DMS114 treated with DMSO at 0.1 percent for 48 hours (cell line): Measurements from ENCODE around the gene POLE.
"Not testable (repeated sequence)": the region's sequence is repeated elsewhere in the genome, so short reads cannot be mapped to it uniquely, and the experiment has no call there.

Source experiments
- DNase-seq: peaks from one replicate; lab custom pipeline; 2025; ENCODE audit not compliant: unreplicated experiment; lab: John Stamatoyannopoulos, UW

The POLE gene

DNA sequence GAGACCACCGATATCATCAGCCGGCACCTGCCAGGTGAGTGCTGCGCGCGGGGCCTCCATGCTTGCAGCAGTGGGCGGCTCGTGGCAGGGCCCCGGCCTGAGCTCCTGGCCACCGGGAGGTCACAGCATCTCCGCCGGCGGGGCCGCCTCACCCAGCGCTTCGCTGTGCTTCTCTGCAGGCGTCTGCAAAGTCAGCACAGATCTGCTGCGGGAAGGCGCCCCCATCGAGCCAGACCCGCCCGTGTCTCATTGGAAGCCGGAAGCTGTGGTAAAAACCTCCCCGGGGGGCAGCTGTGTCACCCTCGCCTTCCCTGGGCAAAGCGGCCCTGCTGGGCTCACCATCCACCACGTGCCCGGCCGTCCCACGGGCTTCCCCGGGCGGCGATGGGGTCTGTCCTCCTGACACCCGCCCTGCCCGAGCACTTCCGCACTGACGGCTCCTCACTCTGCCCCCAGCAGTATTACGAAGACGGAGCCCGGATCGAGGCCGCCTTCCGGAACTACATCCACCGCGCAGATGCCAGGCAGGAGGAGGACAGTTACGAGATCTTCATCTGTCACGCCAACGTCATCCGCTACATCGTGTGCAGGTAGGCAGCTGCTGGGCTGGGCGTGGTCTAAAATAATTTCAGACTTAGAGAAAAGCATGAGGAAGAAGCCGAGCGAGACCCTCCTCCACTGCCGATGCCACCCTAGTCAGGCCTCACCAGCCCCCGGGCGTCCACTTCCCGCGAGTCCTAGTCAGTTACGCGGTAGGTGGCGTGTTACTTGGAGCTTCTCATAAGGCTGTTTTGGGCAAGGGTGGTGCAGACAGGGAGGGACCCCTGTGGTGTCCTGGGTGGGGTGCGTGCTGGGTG, 30.6 kb upstream of the POLE start:
- no peak for DNase-seq

DNA sequence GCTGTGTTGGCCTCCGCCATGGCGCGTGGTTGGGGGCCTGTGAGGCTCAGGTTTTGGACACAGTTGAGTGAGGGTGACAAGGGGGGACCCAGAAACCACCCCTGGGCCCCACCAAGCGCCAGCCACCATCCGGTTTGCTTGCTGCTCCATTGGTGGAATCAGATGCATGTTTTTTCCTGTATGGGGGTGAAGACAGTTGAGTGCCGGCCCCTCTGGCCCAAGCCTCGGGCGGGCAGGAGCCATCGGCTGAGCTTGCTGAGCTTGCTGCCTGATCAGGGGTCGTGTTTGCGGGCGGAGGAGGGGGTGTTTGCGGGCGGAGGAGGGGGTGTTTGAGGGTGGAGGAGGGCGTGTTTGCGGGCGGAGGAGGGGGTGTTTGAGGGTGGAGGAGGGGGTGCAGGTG, 29.9 kb upstream of the POLE start:
- DNase-seq: no peak

DNA sequence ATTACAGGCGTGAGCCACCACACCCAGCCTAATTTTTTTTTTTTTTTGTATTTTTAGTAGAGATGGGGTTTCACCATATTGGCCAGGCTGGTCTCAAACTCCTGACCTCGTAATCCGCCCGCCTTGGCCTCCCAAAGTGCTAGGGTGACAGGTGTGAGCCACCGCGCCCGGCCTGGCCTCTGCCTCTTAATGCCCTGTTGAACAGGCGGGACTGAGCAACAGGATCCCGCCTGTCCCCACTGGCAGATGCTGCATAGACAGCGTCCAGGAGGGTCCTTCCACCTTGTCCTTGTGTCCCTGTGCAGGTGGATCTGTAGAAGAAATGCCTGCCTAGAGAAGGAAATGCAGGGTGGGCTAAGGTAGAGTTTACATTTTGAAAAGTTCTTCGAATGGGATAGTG, 29.2 kb upstream of the POLE start:
- DNase-seq: no peak

DNA sequence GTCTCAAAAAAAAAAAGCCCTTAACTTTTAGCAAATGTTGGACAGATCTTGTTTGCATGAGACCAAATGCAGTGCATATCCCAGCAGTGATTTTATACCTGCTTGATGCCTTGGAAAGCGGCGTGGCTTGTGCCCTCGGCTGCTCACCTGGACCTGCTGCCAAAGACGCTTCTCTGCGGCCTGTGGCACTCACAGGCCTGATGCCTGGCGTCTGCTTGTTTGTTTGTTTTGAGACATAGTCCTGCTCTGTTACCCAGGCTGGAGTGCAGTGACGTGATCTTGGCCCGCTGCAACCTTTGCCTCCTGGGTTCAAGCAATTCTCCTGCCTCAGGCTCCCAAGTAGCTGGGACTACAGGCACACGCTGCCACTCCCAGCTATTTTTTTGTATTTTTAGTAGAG, 28.7 kb upstream of the POLE start:
- no peak for DNase-seq

DNA sequence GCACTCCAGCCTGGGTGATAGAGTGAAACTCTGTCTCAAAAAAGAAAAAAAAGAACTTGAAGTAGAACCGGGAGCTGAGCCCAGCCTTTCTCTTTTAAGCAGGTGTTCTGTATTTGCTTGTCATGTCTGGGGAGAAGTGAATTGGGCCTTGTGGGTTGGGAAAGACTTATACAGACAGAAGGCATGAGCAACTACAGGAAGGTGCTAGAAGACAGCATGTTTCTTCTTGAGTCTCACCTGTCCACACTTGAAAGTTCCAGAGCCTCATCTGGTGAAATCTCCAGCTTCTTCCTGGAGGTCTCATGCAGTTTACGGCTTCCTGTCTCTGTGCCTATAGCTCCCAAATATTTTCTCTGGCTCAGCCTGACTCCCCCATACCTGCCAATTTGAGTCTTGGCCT, 26.0 kb upstream of the POLE start:
- DNase-seq: no peak

DNA sequence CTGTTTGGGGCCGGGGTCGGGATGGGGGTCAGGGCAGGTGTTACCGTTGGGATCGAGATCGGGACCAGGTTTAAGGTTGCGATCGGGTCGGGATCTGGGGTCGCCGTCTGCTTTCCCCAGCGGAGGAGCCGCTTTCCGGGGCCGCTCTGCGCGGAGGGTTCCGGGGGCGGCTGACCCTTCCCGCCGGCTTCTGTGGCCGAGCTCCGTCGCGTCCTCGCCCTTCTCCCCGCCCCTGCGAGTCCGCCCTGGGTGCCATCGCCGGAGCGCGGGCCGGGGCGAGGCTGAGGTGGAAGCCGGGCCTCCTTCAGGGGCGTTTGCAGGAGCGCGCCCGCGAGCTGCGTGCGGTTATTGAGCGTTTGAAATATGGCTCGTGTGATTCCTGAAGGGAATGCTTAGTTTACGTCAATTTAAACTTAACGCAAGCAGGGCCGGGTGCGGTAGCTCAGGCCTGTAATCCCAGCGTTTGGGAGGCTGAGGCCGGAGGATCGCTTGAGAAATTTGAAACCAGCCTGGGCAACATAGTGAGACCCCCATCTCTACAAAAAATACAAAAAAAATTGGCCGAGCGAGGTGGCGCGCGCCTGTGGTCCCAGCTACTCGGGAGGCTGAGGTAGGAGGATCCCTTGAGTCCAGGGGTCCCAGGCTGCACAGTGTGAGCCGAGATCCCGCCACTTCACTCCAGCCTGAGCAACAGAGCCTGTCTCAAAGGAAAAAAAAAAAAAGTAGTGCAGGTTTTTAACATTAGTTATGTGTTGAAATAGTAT, 24.1 kb upstream of the POLE start:
- DNase-seq: no peak

DNA sequence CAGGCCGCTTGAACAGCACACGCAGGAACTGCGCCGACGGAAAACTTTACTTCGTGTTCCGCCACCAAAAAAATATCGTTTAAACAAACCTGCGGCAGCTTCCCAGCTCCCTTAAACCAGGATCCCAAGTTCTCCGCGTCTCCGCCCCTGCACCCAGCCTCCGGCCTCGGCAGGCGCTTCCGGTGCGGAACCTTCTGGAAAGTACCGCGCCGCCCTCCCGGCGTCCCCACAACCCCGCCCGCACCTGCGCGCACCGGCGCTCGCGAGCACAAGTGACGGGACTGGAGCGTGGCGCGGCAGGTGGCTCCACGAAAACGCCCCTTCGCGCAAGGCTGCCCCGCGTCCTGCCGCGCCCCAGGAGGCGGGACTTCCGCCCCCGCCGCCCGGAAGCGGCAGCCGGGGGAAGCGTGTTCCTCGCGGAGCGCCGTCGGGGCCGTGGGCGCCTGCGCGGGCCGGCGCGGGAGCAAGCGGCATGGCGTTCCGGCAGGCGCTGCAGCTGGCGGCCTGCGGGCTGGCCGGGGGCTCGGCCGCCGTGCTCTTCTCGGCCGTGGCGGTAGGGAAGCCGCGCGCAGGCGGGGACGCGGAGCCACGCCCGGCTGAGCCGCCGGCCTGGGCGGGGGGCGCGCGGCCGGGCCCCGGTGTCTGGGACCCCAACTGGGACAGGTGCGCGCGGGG, 23.4 kb upstream of the POLE start, which contains the start of gene PGAM5:
Gene PGAM5 (plus strand): TSS at position 438 of the 675 bp plus-strand sequence. CDS start 35 bp downstream, at position 473.
- peak; percentile 61 for DNase-seq

DNA sequence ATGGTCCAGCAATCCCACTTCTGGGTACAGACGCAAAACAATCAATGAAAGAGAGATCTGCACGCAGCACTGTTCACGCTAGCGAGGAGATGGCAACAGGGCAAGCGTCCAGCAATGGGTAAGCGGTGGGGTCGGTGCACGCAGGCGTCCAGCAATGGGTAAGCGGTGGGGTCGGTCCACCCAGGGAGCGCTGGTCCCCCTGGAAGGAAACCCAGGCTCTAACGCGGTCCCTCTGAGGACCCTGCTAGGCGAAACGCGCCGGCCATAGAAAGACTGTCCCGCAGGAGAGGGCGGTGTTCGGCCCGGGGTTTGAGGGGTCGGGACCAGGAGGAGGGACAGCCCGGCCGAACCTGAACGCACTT, 22.9 kb upstream of the POLE start:
- DNase-seq: no peak

DNA sequence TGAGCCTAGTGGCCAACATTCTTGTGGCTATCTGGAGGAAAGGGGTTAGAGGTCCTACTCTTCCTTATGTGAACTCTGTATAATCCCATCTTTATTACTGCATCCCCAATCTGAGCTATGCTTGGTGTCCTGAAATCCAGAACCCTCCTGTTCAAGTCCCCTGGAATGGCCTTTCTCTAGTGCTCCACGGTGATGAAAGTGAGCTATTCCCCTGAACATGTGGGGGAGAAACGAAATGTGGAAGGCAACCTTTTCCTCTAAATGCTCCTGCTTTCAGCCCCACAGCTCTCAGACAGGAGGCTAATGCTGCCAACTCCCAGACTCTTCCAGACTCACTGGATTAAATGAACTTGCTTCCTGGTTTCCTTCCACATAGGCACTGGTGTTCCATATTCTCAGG, 21.0 kb upstream of the POLE start:
- DNase-seq: no peak

DNA sequence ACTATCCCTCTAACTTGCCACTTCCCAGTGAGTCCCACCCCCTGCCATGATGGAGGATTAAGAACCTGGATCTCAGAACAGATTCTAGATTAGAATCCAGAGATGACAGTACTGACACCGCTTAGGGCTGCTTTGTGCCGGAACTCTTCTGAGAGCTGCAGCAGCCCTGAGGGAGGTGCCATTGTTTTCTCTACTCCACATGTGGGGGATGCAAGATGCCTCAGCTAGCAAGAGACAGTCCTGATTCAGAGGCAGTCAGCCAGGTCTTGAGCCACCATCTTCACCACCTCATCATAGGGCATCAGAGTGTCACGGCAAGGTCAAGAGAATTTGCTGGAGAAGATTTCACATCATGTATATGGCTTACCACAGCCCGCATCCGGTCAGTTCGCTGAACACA, 20.1 kb upstream of the POLE start:
- no peak for DNase-seq

DNA sequence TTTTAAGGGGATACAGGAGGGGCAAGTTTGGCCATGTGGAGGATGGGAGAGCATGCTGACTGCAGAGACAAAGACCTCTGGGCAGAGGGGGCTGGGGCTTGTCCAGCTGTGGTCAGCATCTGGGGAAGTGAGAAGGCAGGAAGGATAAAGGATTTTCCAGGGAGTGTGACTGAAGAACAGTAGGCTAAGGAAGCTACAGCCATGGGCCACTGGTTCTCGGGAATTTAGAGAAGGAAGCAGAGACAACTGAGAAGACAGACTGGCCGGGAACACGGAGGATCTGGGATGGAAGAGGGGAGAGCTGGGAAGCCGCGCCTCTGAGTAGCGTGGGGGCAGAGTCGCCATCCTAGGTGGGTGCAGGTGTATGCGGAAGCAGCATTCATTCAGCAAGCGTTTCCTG, 16.5 kb upstream of the POLE start:
- DNase-seq: no peak

DNA sequence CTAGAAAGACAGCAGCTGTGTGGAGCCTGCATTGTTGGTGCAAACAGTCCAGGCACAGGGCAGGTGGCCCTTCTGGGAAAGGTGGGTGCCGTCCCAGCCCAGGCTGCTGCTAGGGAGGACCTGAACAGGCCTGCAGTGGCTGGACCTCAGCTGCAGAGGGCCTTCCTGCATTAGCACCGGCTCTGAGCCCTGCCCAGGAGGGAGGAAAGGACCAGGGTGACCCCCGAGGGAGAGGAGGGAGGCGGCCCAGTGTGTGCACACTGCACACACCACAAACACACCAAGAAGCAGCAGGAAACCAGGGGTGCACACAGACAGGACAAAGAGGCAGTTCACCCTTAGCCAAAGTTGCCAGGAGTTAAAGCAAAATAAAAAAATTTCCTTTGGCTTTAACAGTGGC, 15.5 kb upstream of the POLE start:
- DNase-seq: no peak

DNA sequence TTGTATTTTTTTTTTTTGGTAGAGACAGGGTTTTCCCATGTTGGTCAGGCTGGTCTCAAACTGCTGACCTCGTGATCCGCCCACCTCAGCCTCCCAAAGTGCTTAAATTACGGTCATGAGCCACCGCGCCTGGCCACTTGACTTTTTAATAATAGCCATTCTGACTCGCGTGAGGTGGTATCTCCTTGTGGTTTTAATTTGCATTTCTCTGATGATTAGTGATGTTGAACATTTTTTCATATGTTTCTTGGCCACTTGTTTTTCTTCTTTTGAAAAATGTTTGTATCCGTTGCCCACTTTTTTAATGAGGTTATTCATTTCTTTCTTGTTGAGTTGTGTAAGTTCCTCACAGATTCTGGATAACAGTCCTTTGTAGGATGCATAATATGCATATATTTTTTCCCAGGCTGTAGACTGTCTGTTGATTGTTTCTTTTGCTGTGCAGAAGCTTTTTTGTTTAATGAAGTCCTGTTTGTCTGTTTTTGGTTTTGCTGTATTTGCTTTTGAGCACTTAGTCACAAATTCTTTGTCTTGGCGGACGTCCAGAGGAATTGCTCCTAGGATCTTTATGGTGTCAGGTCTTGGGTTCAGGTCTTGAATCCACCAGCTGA, 13.2 kb upstream of the POLE start:
- DNase-seq: no peak

DNA sequence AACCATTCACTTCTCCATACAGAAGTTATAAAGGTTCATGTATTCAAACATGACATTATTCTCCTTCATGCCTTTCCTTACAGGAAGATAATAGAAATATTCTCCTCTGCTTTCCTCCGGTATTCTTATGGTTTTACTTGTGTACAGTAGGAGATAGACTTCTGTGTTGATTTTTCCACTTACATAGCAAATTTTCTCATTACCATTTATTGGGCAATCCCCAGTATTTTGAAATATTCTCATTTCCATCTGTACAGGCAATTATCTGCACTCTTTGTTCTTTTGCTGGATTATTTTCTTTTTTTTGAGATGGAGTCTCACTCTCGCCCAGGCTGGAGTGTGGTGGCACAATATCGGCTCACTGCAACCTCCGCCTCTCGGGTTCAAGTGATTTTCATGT, 11.2 kb upstream of the POLE start:
- no peak for DNase-seq

DNA sequence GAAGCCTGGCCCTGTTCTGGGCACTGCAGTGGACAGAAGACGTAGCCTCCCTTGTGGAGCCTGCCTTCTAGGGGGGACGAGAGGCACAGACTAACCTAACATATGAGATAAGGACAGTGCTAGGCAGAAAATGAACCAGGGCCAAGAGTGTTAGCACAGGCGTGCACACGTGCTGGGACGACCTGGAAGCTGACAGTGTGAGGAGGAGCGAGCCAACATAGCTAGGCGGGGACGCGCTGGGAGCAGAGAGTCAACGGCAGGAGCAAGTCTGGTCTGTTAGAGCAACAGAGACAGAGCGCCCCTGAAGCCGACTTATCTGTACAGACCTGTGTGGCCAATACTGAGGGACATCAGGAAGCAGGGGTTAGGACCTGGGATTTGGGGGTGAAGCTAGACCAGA, 8.3 kb upstream of the POLE start:
- no peak for DNase-seq

DNA sequence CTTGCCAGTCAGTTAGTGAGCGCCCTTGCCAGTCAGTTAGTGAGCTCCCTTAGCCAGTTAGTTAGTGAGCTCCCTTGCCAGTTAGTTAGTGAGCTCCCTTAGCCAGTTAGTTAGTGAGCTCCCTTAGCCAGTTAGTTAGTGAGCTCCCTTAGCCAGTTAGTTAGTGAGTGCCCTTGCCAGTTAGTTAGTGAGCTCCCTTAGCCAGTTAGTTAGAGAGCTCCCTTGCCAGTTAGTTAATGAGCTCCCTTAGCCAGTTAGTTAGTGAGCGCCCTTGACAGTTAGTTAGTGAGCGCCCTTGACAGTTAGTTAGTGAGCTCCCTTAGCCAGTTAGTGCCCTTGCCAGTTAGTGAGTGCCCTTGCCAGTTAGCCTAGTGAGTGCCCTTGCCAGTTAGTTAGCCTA, 7.7 kb upstream of the POLE start:
- DNase-seq: not testable (repeated sequence)

DNA sequence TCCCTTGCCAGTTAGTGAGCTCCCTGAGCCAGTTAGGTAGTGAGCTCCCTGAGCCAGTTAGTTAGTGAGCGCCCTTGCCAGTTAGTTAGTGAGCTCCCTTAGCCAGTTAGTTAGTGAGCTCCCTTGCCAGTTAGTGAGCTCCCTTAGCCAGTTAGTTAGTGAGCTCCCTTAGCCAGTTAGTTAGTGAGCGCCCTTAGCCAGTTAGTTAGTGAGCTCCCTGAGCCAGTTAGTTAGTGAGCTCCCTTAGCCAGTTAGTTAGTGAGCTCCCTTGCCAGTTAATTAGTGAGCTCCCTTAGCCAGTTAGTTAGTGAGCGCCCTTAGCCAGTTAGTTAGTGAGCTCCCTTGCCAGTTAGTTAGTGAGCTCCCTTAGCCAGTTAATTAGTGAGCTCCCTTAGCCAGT, 4.9 kb upstream of the POLE start:
- DNase-seq: not testable (repeated sequence)

DNA sequence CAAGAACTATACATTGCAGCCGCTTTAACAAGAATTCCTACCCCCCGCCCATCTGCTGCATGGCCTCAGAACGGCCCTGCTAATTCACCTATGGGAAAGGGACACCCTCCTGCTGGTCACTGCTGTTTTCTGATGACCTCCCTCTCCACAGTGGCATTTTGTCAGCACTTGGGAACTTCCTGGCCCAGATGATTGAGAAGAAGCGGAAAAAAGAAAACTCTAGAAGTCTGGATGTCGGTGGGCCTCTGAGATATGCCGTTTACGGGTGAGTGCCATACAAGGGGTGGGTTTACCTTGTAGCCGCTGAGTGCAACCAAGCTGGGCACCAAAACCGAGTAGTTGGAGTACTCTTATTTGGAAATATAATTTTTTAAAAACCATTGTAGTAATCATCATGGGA, 3.0 kb upstream of the POLE start:
- DNase-seq: no peak

DNA sequence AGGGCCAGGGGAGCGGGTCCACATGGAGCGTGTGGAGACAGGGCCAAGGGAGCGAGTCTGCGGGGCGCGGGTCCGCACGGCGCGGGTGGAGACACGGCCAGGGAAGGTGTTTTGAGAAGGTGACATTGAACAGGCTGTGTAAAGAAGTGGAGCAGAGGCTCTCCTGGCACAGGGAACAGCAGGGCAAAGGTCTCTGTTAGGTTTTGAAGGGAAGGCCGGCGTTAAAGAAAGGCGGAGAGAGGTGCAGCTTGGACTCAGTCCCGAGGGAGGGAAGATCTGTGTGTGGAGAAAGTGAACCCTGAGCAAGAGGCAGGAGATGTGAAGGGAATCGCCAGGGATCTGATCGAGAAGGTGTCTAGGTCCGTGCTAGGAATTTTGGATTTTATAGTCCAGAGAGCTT, 2.1 kb upstream of the POLE start:
- DNase-seq: no peak

DNA sequence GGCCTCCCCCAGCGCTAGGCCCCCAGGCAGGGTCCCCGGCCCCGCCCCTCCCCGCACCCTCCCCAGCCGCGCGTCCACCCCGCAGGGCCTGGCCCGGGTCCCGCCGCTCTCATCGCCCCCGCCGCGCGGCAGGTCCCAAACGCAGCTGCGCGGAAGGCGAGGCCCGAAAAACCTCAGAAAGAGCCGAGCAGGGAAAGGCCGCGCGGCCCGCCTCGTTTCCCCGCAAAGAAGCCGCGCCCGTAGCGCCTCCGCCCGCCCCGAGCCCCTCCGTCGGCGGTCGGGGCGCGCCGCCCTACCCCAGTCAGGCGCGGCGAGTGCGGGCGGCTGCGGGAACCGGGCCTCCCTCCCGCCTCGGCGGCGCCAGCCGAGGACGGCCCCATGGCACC, 324 bp downstream of the POLE start:
- DNase-seq: no peak

DNA sequence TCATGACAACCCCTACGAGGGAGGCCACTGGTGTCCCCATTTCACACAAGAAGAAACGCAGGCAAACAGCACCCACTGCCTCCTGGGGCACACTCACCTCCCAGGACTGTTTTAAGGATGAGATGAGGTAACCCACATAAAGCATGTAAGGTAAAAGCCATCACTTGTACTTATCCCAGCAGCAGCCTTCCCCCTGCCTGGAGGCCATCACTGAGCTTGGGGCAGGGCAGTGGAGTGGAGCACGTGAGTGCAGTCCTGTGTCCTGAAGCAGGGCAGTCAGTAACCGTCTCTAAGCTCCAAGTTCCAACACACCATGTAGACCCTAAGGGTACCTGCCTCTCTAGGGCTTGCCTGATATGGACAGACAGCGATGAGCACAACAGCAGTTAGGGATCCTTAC, 1.7 kb downstream of the POLE start:
- DNase-seq: no peak

DNA sequence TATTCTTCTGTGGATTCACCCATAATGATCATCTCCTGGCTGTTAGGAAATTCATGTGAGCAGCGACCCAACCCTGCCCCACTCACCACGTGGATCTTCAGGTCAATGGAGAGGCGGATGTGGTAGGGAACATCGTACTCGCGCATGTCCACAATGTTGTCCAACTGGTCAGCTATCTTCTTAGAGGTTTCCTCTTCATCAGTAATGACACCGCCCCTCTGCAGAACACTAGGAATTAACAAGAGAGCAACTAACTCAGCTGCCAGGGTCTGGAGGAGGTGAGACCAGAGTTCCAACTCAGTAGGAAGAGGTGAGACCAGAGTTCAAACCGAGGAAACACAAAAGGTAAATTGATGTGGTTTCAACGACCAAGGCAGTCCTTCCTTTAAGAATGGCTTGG, 9.7 kb downstream of the POLE start:
- DNase-seq: no peak
